ENCODE results near the gene CALD1.

CALD1 gene

GRCh38 chr7:134852625-134853024 is 73.2 kb downstream of the CALD1 start:
- H2BK12ac ChIP-seq (ENCODE audit: low read length in 2 of 2) = peak overlapping the region in 1 of 2 experiments; percentile 81
- H3K18ac ChIP-seq (ENCODE audit: low read depth in 1 of 2, low read length in 2 of 2) = peak overlapping the region in 1 of 2 experiments; percentile 84
- H3K23ac ChIP-seq (ENCODE audit: low read length in 2 of 2) = no peak overlapping the region
- no peak overlapping the region for H3K4me3 ChIP-seq (ENCODE audit: insufficient read depth in 1 of 2, low read depth in 1 of 2, low read length in 2 of 2)
- no peak overlapping the region for H2BK5ac ChIP-seq (ENCODE audit: low read depth, low read length, poor library complexity, severe bottlenecking)
- H2BK120ac ChIP-seq (ENCODE audit: low read depth, low read length) = peak overlapping the region; percentile 75
- no peak overlapping the region for H2BK15ac ChIP-seq (ENCODE audit: low read depth, poor library complexity, severe bottlenecking)
- H3K27me3 ChIP-seq (ENCODE audit: control insufficient read depth in 1 of 2, insufficient read depth in 1 of 2, low read length in 2 of 2) = no peaks in the 10 kb centered on the region
- H2AFZ ChIP-seq (ENCODE audit: low read depth, low read length) = no peak overlapping the region
- H2AK5ac ChIP-seq (ENCODE audit: low read length, severe bottlenecking) = no peak overlapping the region
- peaks cover 3 to 33% of the 10 kb centered on the region in 2 experiments for H3K36me3 ChIP-seq (ENCODE audit: control insufficient read depth in 1 of 2, insufficient read depth in 2 of 2, low read depth in 1 of 2, low read length in 2 of 2)
- no peak overlapping the region for H3K4me2 ChIP-seq (ENCODE audit: low read length, poor library complexity, severe bottlenecking)
- H3K14ac ChIP-seq (ENCODE audit: low read length in 2 of 2) = no peak overlapping the region
- DNase-seq = peak; percentile 51
- peak overlapping the region; percentile 65 for H4K91ac ChIP-seq (ENCODE audit: low read length)
- H3K27ac ChIP-seq (ENCODE audit: low read length, poor library complexity, severe bottlenecking) = no peak overlapping the region
- WGBS = 42% methylated on average over 2 of the region's 2 CpGs
- peaks cover 2% of the 10 kb centered on the region for H3K4me1 ChIP-seq (ENCODE audit: control insufficient read depth, insufficient read depth, low read depth, low read length)
- H3K4ac ChIP-seq (ENCODE audit: low read depth in 1 of 2, low read length in 2 of 2) = peak overlapping the region in 1 of 2 experiments; percentile 81
- H4K8ac ChIP-seq (ENCODE audit: low read length) = no peak overlapping the region
- peaks cover 21% of the 10 kb centered on the region for H3K79me1 ChIP-seq (replicated peaks; ENCODE audit: low read length, poor library complexity, severe bottlenecking)
- H3K9ac ChIP-seq (ENCODE audit: low read length) = no peak overlapping the region
- H3K9me3 ChIP-seq (ENCODE audit: control insufficient read depth, low read length) = no peaks in the 10 kb centered on the region

GRCh38 chr7:134854816-134855215 is 75.4 kb downstream of the CALD1 start:
- Histone ChIP-seq H3K18ac (ENCODE audit: low read depth in 1 of 2, low read length in 2 of 2) (peak overlapping the region; percentile 72 to 90), H4K91ac (ENCODE audit: low read length) (no peak overlapping the region), H3K79me1 (replicated peaks; ENCODE audit: low read length, poor library complexity, severe bottlenecking) (peaks cover 29% of the 10 kb centered on the region), H3K9ac (ENCODE audit: low read length) (peak overlapping the region; percentile 75), H2AK5ac (ENCODE audit: low read length, severe bottlenecking) (no peak overlapping the region), H3K4me3 (ENCODE audit: insufficient read depth in 1 of 2, low read depth in 1 of 2, low read length in 2 of 2) (peak overlapping the region in 1 of 2 experiments; percentile 52), H2BK5ac (ENCODE audit: low read depth, low read length, poor library complexity, severe bottlenecking) (no peak overlapping the region), H2BK120ac (ENCODE audit: low read depth, low read length) (no peak overlapping the region), H3K4ac (ENCODE audit: low read depth in 1 of 2, low read length in 2 of 2) (peak overlapping the region; percentile 60 to 65), H2AFZ (ENCODE audit: low read depth, low read length) (no peak overlapping the region), H3K27ac (ENCODE audit: low read length, poor library complexity, severe bottlenecking) (no peak overlapping the region), H3K27me3 (ENCODE audit: control insufficient read depth in 1 of 2, insufficient read depth in 1 of 2, low read length in 2 of 2) (no peaks in the 10 kb centered on the region), H3K4me2 (ENCODE audit: low read length, poor library complexity, severe bottlenecking) (no peak overlapping the region), H2BK15ac (ENCODE audit: low read depth, poor library complexity, severe bottlenecking) (no peak overlapping the region), H3K14ac (ENCODE audit: low read length in 2 of 2) (no peak overlapping the region), H2BK12ac (ENCODE audit: low read length in 2 of 2) (peak overlapping the region; percentile 11 to 95), H3K23ac (ENCODE audit: low read length in 2 of 2) (no peak overlapping the region), H3K4me1 (ENCODE audit: control insufficient read depth, insufficient read depth, low read depth, low read length) (peaks cover 2% of the 10 kb centered on the region), H3K36me3 (ENCODE audit: control insufficient read depth in 1 of 2, insufficient read depth in 2 of 2, low read depth in 1 of 2, low read length in 2 of 2) (peaks cover 6 to 13% of the 10 kb centered on the region in 2 experiments), H3K9me3 (ENCODE audit: control insufficient read depth, low read length) (no peaks in the 10 kb centered on the region), H4K8ac (ENCODE audit: low read length) (no peak overlapping the region)
- no peak for DNase-seq
- whole genome bisulfite sequencing = 31% methylated on average over 3 of the region's 3 CpGs

GRCh38 chr7:134855442-134855841 is 76.0 kb downstream of the CALD1 start:
- WGBS = 83% methylated on average over 1 of the region's 1 CpG
- DNase-seq = no peak
- H2BK15ac ChIP-seq (ENCODE audit: low read depth, poor library complexity, severe bottlenecking) = no peak overlapping the region

GRCh38 chr7:134856091-134856490 is 76.7 kb downstream of the CALD1 start:
- Histone ChIP-seq H3K9me3 (ENCODE audit: control insufficient read depth, low read length) (no peaks in the 10 kb centered on the region), H3K18ac (ENCODE audit: low read depth in 1 of 2, low read length in 2 of 2) (peak overlapping the region; percentile 67), H2AK5ac (ENCODE audit: low read length, severe bottlenecking) (peak overlapping the region; percentile 74), H4K8ac (ENCODE audit: low read length) (no peak overlapping the region), H3K4ac (ENCODE audit: low read depth in 1 of 2, low read length in 2 of 2) (peak overlapping the region; percentile 60 to 82), H2BK15ac (ENCODE audit: low read depth, poor library complexity, severe bottlenecking) (no peak overlapping the region), H3K4me1 (ENCODE audit: control insufficient read depth, insufficient read depth, low read depth, low read length) (no peaks in the 10 kb centered on the region), H2AFZ (ENCODE audit: low read depth, low read length) (no peak overlapping the region), H3K27me3 (ENCODE audit: control insufficient read depth in 1 of 2, insufficient read depth in 1 of 2, low read length in 2 of 2) (no peaks in the 10 kb centered on the region), H2BK120ac (ENCODE audit: low read depth, low read length) (no peak overlapping the region), H3K14ac (ENCODE audit: low read length in 2 of 2) (no peak overlapping the region), H3K23ac (ENCODE audit: low read length in 2 of 2) (no peak overlapping the region), H3K36me3 (ENCODE audit: control insufficient read depth in 1 of 2, insufficient read depth in 2 of 2, low read depth in 1 of 2, low read length in 2 of 2) (peaks cover 0 to 3% of the 10 kb centered on the region in 2 experiments), H4K91ac (ENCODE audit: low read length) (peak overlapping the region; percentile 15), H2BK5ac (ENCODE audit: low read depth, low read length, poor library complexity, severe bottlenecking) (no peak overlapping the region), H3K27ac (ENCODE audit: low read length, poor library complexity, severe bottlenecking) (no peak overlapping the region), H2BK12ac (ENCODE audit: low read length in 2 of 2) (peak overlapping the region in 1 of 2 experiments; percentile 4), H3K4me2 (ENCODE audit: low read length, poor library complexity, severe bottlenecking) (no peak overlapping the region), H3K9ac (ENCODE audit: low read length) (peak overlapping the region; percentile 75), H3K4me3 (ENCODE audit: insufficient read depth in 1 of 2, low read depth in 1 of 2, low read length in 2 of 2) (peak overlapping the region in 1 of 2 experiments; percentile 61), H3K79me1 (replicated peaks; ENCODE audit: low read length, poor library complexity, severe bottlenecking) (peaks cover 27% of the 10 kb centered on the region)
- peak; percentile 48 for DNase-seq
- 61% methylated on average over 7 of the region's 7 CpGs for WGBS

More at GRCh38 chr7:134855442-134855841, 76.0 kb downstream of the CALD1 start:
- Histone ChIP-seq H3K9ac (ENCODE audit: low read length) (peak overlapping the region; percentile 75), H2AFZ (ENCODE audit: low read depth, low read length) (no peak overlapping the region), H3K27me3 (ENCODE audit: control insufficient read depth in 1 of 2, insufficient read depth in 1 of 2, low read length in 2 of 2) (no peaks in the 10 kb centered on the region), H2AK5ac (ENCODE audit: low read length, severe bottlenecking) (no peak overlapping the region), H3K4ac (ENCODE audit: low read depth in 1 of 2, low read length in 2 of 2) (no peak overlapping the region), H3K18ac (ENCODE audit: low read depth in 1 of 2, low read length in 2 of 2) (no peak overlapping the region), H3K4me3 (ENCODE audit: insufficient read depth in 1 of 2, low read depth in 1 of 2, low read length in 2 of 2) (peak overlapping the region in 1 of 2 experiments; percentile 61), H3K4me1 (ENCODE audit: control insufficient read depth, insufficient read depth, low read depth, low read length) (peaks cover 2% of the 10 kb centered on the region), H4K91ac (ENCODE audit: low read length) (no peak overlapping the region), H3K79me1 (replicated peaks; ENCODE audit: low read length, poor library complexity, severe bottlenecking) (peaks cover 29% of the 10 kb centered on the region), H3K4me2 (ENCODE audit: low read length, poor library complexity, severe bottlenecking) (no peak overlapping the region), H3K9me3 (ENCODE audit: control insufficient read depth, low read length) (no peaks in the 10 kb centered on the region), H3K14ac (ENCODE audit: low read length in 2 of 2) (no peak overlapping the region), H3K23ac (ENCODE audit: low read length in 2 of 2) (no peak overlapping the region), H3K27ac (ENCODE audit: low read length, poor library complexity, severe bottlenecking) (no peak overlapping the region), H2BK12ac (ENCODE audit: low read length in 2 of 2) (no peak overlapping the region), H2BK5ac (ENCODE audit: low read depth, low read length, poor library complexity, severe bottlenecking) (no peak overlapping the region), H2BK120ac (ENCODE audit: low read depth, low read length) (no peak overlapping the region), H3K36me3 (ENCODE audit: control insufficient read depth in 1 of 2, insufficient read depth in 2 of 2, low read depth in 1 of 2, low read length in 2 of 2) (peaks cover 5 to 6% of the 10 kb centered on the region in 2 experiments), H4K8ac (ENCODE audit: low read length) (no peak overlapping the region)
